HG02678 (cell line): ENCODE measurements around the gene ANAPC10.
"Not testable (repeated sequence)": the region's sequence is repeated elsewhere in the genome, so short reads cannot be mapped to it uniquely, and the experiment has no call there.

Experiments
- ATAC-seq: cut with Tn5 transposase; IDR thresholded peaks from one replicate; pipeline ENCODE4 v1.9.1; 2021; ENCODE audit warnings: mild to moderate bottlenecking, moderate library complexity; ENCODE audit not compliant: unreplicated experiment

The ANAPC10 gene

GRCh38 chr4:145097821-145098674 lies at the start of gene ANAPC10, which contains the start of gene ABCE1:
Gene ANAPC10 (minus strand): TSS chr4:145098196. CDS start chr4:145096099, 2,097 bp downstream.
Gene ABCE1 (plus strand): TSS chr4:145098311. CDS start chr4:145104413, 6,102 bp downstream.
- peak; percentile 81 for ATAC-seq

GRCh38 chr4:145136219-145136618 lies 38.2 kb upstream of the ANAPC10 start:
- not testable (repeated sequence) for ATAC-seq

GRCh38 chr4:145132511-145133098 lies 34.6 kb upstream of the ANAPC10 start:
- ATAC-seq = peak; percentile 84

- no peak for ATAC-seq
Observed at GRCh38 chr4:145131848-145132247, 33.9 kb upstream of the ANAPC10 start.

GRCh38 chr4:145130788-145131399 lies 32.9 kb upstream of the ANAPC10 start:
- no peak for ATAC-seq

- no peak for ATAC-seq
Observed at GRCh38 chr4:145130130-145130529, 32.1 kb upstream of the ANAPC10 start.

- no peak for ATAC-seq
Observed at GRCh38 chr4:145125396-145125795, 27.4 kb upstream of the ANAPC10 start.

GRCh38 chr4:145108128-145108527 lies 10.1 kb upstream of the ANAPC10 start:
- no peak for ATAC-seq

GRCh38 chr4:145107126-145107525 lies 9.1 kb upstream of the ANAPC10 start:
- no peak for ATAC-seq

- ATAC-seq = no peak
Observed at GRCh38 chr4:145103496-145103895, 5.5 kb upstream of the ANAPC10 start.

- ATAC-seq = no peak
Observed at GRCh38 chr4:145102619-145103018, 4.6 kb upstream of the ANAPC10 start.

- ATAC-seq = no peak
Observed at GRCh38 chr4:145101091-145101490, 3.1 kb upstream of the ANAPC10 start.

- no peak for ATAC-seq
Observed at GRCh38 chr4:145099653-145100052, 1.7 kb upstream of the ANAPC10 start.

GRCh38 chr4:145098675-145099037 lies 660 bp upstream of the ANAPC10 start:
- peak; percentile 11 for ATAC-seq

GRCh38 chr4:145097331-145097820 lies 620 bp downstream of the ANAPC10 start:
- ATAC-seq = peak; percentile 1

GRCh38 chr4:145093638-145094037 lies 4.4 kb downstream of the ANAPC10 start:
- no peak for ATAC-seq

GRCh38 chr4:145090380-145090779 lies 7.6 kb downstream of the ANAPC10 start:
- ATAC-seq = no peak

GRCh38 chr4:145083891-145084605 lies 13.9 kb downstream of the ANAPC10 start:
- ATAC-seq = no peak

- ATAC-seq = no peak
Observed at GRCh38 chr4:145081756-145082155, 16.2 kb downstream of the ANAPC10 start.

- ATAC-seq = no peak
Observed at GRCh38 chr4:145076469-145076855, 21.5 kb downstream of the ANAPC10 start.
